Left ventricle myocardium inferior (tissue), 1 donor: ENCODE measurements around the gene PAFAH1B2. TPM values are rescaled to one million over a fixed set of nuclear protein-coding genes. Genes with fewer than 3 reads are reported as not detected.

Experiments used
- DNase-seq: peaks from one replicate; pipeline ENCODE4 v3.0.0-alpha.2; 2020
- H3K27ac ChIP-seq: fragments of 200-600 bp; replicated peaks from 2 replicates; pipeline ENCODE4 v1.8.0; 2021
- H3K27me3 ChIP-seq: fragments of 200-600 bp; 2 replicates; pipeline ENCODE4 v1.8.0; 2021; ENCODE audit warnings: low read depth
- H3K36me3 ChIP-seq: fragments of 200-600 bp; 2 replicates; pipeline ENCODE4 v1.8.0; 2021
- H3K4me1 ChIP-seq: fragments of 200-600 bp; 2 replicates; pipeline ENCODE4 v1.8.0; 2021
- H3K4me3 ChIP-seq: fragments of 200-600 bp; 2 replicates; pipeline ENCODE4 v1.8.0; 2021; ENCODE audit warnings: mild to moderate bottlenecking, moderate library complexity
- H3K9me3 ChIP-seq: fragments of 200-600 bp; replicated peaks from 2 replicates; pipeline ENCODE4 v1.8.0; 2021
- CTCF ChIP-seq: fragments of 200-600 bp; IDR thresholded peaks from 2 replicates; pipeline ENCODE4 v1.8.0; 2021; ENCODE audit warnings: antibody characterized with exemption, mild to moderate bottlenecking, borderline replicate concordance
- intact Hi-C: fragments of 100-400 bp; cut with micrococcal nuclease; formaldehyde crosslinking; loops from one replicate; pipeline ENCODE4 v1.11.0; 2022
- total RNA-seq: library from RNA; stranded (reverse); fragmentation: NEBNext Ultra II Directional; extraction: Animal tissue kit (Norgen Biotek cat#: 25700); gene quantifications from one replicate; pipeline ENCODE4 v1.2.1, GENCODE V29; 2021
- donor health status: DM: no; HTN: yes; CAD: no; lungs with severe emphysema.

The PAFAH1B2 gene
- total RNA-seq, 1 donor from 2014 or later, result 51.5 TPM

- no peak for DNase-seq
- Histone ChIP-seq H3K27me3 (no peaks in the 10 kb centered on the region), H3K4me1 (peaks cover 6% of the 10 kb centered on the region), H3K36me3 (peaks cover 88% of the 10 kb centered on the region), H3K9me3 (no peaks in the 10 kb centered on the region), H3K27ac (no peak overlapping the region), H3K4me3 (no peak overlapping the region)
- intact Hi-C loops, result no loop called here
- no peak for TF ChIP-seq CTCF
These were observed 22.4 kb downstream of the PAFAH1B2 start for GRCh38 chr11:117166491-117166890.

GRCh38 chr11:117169736-117170135 lies 25.6 kb downstream of the PAFAH1B2 start:
- H3K27ac ChIP-seq, result no peak overlapping the region
- no peak for TF ChIP-seq CTCF

GRCh38 chr11:117170210-117170609 lies 26.1 kb downstream of the PAFAH1B2 start:
- intact Hi-C loops, result no loop called here
- DNase-seq, result no peak
- Histone ChIP-seq H3K9me3 (no peaks in the 10 kb centered on the region), H3K36me3 (peaks cover 55% of the 10 kb centered on the region), H3K27ac (no peak overlapping the region), H3K27me3 (no peaks in the 10 kb centered on the region), H3K4me1 (peaks cover 30% of the 10 kb centered on the region), H3K4me3 (no peak overlapping the region)
- no peak for TF ChIP-seq CTCF

More at GRCh38 chr11:117169736-117170135, 25.6 kb downstream of the PAFAH1B2 start:
- H3K9me3 ChIP-seq, result no peaks in the 10 kb centered on the region
- intact Hi-C loops, result no loop called here
- H3K4me1 ChIP-seq, result peaks cover 30% of the 10 kb centered on the region
- H3K27me3 ChIP-seq, result no peaks in the 10 kb centered on the region
- DNase-seq, result no peak
- H3K36me3 ChIP-seq, result peaks cover 59% of the 10 kb centered on the region
- H3K4me3 ChIP-seq, result no peak overlapping the region

GRCh38 chr11:117171007-117171403 lies 26.9 kb downstream of the PAFAH1B2 start:
- H3K4me1 ChIP-seq, result peaks cover 30% of the 10 kb centered on the region
- intact Hi-C loops, result no loop called here
- H3K36me3 ChIP-seq, result peaks cover 47% of the 10 kb centered on the region
- peak overlapping the region; percentile 47 for H3K27ac ChIP-seq
- no peak overlapping the region for H3K4me3 ChIP-seq
- DNase-seq, result no peak
- no peak for TF ChIP-seq CTCF
- H3K9me3 ChIP-seq, result no peaks in the 10 kb centered on the region
- no peaks in the 10 kb centered on the region for H3K27me3 ChIP-seq

- peaks cover 30% of the 10 kb centered on the region for H3K4me1 ChIP-seq
- H3K27ac ChIP-seq, result peak overlapping the region; percentile 47
- peaks cover 41% of the 10 kb centered on the region for H3K36me3 ChIP-seq
- no peaks in the 10 kb centered on the region for H3K9me3 ChIP-seq
- intact Hi-C loops, result no loop called here
- no peak overlapping the region for H3K4me3 ChIP-seq
- DNase-seq, result no peak
- TF ChIP-seq CTCF, result no peak
- no peaks in the 10 kb centered on the region for H3K27me3 ChIP-seq
These were observed 27.4 kb downstream of the PAFAH1B2 start for GRCh38 chr11:117171404-117172061.
